ENCODE data around the gene TNFAIP3. TPM values are rescaled to one million over a fixed set of nuclear protein-coding genes. Genes with fewer than 3 reads are reported as not detected.

TNFAIP3 gene
- total RNA-seq, 1 experiment from 2014 or later, result 19.2 TPM

DNA sequence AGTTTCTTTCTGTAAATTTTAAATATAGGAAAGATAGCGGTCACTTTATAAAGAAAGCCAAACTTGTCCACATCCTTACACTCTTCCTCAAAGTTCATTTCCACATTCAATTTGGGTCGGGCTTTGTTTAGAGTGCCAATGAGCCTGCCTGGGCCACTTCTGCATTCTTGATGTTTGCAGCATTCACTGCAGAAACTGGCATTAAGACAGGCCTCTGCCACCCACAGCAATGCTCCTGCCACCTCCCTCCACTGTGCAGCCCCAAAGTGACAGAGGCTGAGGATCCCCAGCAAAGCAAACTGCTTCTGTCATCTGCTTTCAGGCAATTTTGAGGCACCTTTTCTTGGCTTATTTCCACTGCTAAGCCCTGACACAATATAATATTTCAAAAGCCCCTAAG, 61.2 kb downstream of the TNFAIP3 start:
- DNase-seq (ENCODE audit: low read depth), result no peak
- in situ Hi-C loops (cut with HindIII; ENCODE audit: low pct_unique_long_range_greater_than_20kb, low sequenced_read_pairs), result no loop called here

DNA sequence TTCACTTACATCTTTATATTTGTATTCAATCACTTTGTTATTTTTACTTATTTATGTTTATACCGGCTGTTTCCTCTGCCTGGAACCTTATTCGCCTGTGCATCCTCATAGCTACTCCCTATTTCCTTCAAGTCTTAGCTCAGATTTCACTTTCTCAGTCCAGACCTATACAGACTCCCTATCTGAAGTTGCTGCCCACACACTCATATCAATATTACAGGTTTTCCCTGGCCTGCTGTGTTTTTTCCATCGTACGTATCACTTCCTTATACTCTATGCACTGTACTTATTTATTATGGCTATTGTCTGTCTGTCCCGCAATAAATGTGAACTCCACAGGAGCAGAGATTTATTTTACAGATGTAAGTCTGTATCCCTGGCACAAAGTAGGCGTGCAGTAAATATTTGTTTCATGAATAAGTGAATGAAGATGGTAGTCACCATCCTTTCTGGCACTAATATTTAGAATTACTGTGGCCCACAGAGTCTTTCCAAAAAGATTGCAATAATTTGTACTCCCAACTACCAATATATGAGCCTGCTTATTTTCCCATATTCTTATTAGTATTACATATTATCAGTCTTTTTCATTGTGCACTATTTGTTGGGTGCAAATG, 64.9 kb downstream of the TNFAIP3 start:
- no peak for DNase-seq (ENCODE audit: low read depth)
- in situ Hi-C loops (cut with HindIII; ENCODE audit: low pct_unique_long_range_greater_than_20kb, low sequenced_read_pairs), result no loop called here

Other genes with a start within 250 kb of the TNFAIP3 start
- 229 and 255 TPM in 2 replicates for gene PERP, start 240.2 kb downstream of the TNFAIP3 start, total RNA-seq (2014; rRNA removed; shearing (Covaris generic); ENCODE audit: low replicate concordance)

All from Caki2 (cell line).